Kidney capillary endothelial cell (primary cell): Measurements from ENCODE around the gene PEX5L.

Experiments used
- DNase-seq: peaks from one replicate; pipeline ENCODE4 v3.0.0-alpha.2; 2018; ENCODE audit warnings: low spot score

Gene PEX5L

GRCh38 chr3:179955809-179956208 lies 80.9 kb downstream of the PEX5L start:
- DNase-seq: no peak

- no peak for DNase-seq
Measured at GRCh38 chr3:179955286-179955685, 81.5 kb downstream of the PEX5L start.

GRCh38 chr3:179953993-179954870 lies 82.5 kb downstream of the PEX5L start:
- DNase-seq: no peak

GRCh38 chr3:179950840-179951239 lies 85.9 kb downstream of the PEX5L start:
- DNase-seq: no peak

- DNase-seq: no peak
Measured at GRCh38 chr3:179949869-179950268, 86.9 kb downstream of the PEX5L start.

GRCh38 chr3:179949412-179949811 lies 87.3 kb downstream of the PEX5L start:
- DNase-seq: no peak

GRCh38 chr3:179948740-179949139 lies 88.0 kb downstream of the PEX5L start:
- DNase-seq: no peak

GRCh38 chr3:179945569-179945968 lies 91.2 kb downstream of the PEX5L start:
- no peak for DNase-seq

- no peak for DNase-seq
Measured at GRCh38 chr3:179943117-179943880, 93.4 kb downstream of the PEX5L start.

GRCh38 chr3:179942553-179943075 lies 94.1 kb downstream of the PEX5L start:
- DNase-seq: no peak

- DNase-seq: no peak
Measured at GRCh38 chr3:179935710-179936109, 101.0 kb downstream of the PEX5L start.

- no peak for DNase-seq
Measured at GRCh38 chr3:179933914-179934313, 102.8 kb downstream of the PEX5L start.

GRCh38 chr3:179933080-179933479 lies 103.7 kb downstream of the PEX5L start:
- DNase-seq: no peak

GRCh38 chr3:179932674-179933073 lies 104.1 kb downstream of the PEX5L start:
- DNase-seq: no peak

GRCh38 chr3:179929091-179929529 lies 107.6 kb downstream of the PEX5L start:
- peak; percentile 28 for DNase-seq

- no peak for DNase-seq
Measured at GRCh38 chr3:179927191-179927590, 109.5 kb downstream of the PEX5L start.

GRCh38 chr3:179921951-179922350 lies 114.8 kb downstream of the PEX5L start:
- DNase-seq: no peak

GRCh38 chr3:179921500-179921899 lies 115.2 kb downstream of the PEX5L start:
- no peak for DNase-seq

- DNase-seq: no peak
Measured at GRCh38 chr3:179907784-179908482, 128.8 kb downstream of the PEX5L start.

- no peak for DNase-seq
Measured at GRCh38 chr3:179902061-179902460, 134.7 kb downstream of the PEX5L start.

GRCh38 chr3:179898024-179898423 lies 138.7 kb downstream of the PEX5L start:
- DNase-seq: peak; percentile 32

GRCh38 chr3:179897231-179897630 lies 139.5 kb downstream of the PEX5L start:
- no peak for DNase-seq
